Nephron progenitor cell (in vitro differentiated cells): ENCODE data around the gene TCF12.
"Not testable (repeated sequence)": the region's sequence is repeated elsewhere in the genome, so short reads cannot be mapped to it uniquely, and the experiment has no call there.

Experiments
- DNase-seq: peaks from one replicate; pipeline ENCODE4 v3.0.0; 2021
- H3K27ac Mint-ChIP-seq: 2 replicates; pipeline ENCODE4 v1.8.0; 2021; ENCODE audit warnings: mild to moderate bottlenecking, moderate library complexity, mixed read lengths
- H3K27me3 Mint-ChIP-seq: 2 replicates; pipeline ENCODE4 v1.8.0; 2021; ENCODE audit warnings: mild to moderate bottlenecking, low read depth, mixed read lengths; ENCODE audit not compliant: poor library complexity
- H3K36me3 Mint-ChIP-seq: 2 replicates; pipeline ENCODE4 v1.8.0; 2021; ENCODE audit warnings: low read depth, mixed read lengths
- H3K4me1 Mint-ChIP-seq: 2 replicates; pipeline ENCODE4 v1.8.0; 2021; ENCODE audit warnings: mixed read lengths
- H3K4me3 Mint-ChIP-seq: 2 replicates; pipeline ENCODE4 v1.8.0; 2021; ENCODE audit warnings: mild to moderate bottlenecking, moderate library complexity, mixed read lengths
- H3K9me3 Mint-ChIP-seq: 2 replicates; pipeline ENCODE4 v1.8.0; 2021; ENCODE audit warnings: mild to moderate bottlenecking, moderate library complexity, mixed read lengths
- TF ChIP-seq, protein P1 (sequence below): fragments of 200-600 bp; sonication (generic); IDR thresholded peaks from 2 replicates; pipeline ENCODE4 v1.5.0; 2021; ENCODE audit warnings: antibody characterized with exemption

The TCF12 gene

DNA sequence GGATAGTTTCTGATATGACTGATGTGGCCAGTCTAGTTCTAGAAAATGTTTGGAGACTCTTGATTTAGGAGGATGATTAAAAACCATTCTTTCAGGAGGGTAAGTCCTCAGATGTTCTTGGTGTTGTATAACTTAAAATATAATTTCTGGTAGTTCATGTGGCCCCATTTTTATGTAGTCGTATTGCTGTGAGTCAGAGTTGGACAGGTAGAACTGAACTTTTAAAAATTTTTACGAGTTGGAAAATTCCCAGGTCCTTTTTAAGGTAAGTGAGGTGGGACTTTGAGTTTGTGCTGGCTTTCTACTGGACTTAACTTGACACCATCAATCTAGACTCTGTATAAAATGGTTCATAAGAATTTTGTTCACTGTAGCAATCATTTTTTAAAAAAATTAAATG lies 92.3 kb downstream of the TCF12 start:
- Mint-ChIP-seq H3K4me1 (peaks cover 12% of the 10 kb centered on the region), H3K27ac (peak overlapping the region; percentile 39), H3K36me3 (peaks cover 49% of the 10 kb centered on the region), H3K4me3 (no peak overlapping the region), H3K27me3 (no peaks in the 10 kb centered on the region), H3K9me3 (no peaks in the 10 kb centered on the region)
- DNase-seq, result no peak
- TF ChIP-seq, protein P1, sequence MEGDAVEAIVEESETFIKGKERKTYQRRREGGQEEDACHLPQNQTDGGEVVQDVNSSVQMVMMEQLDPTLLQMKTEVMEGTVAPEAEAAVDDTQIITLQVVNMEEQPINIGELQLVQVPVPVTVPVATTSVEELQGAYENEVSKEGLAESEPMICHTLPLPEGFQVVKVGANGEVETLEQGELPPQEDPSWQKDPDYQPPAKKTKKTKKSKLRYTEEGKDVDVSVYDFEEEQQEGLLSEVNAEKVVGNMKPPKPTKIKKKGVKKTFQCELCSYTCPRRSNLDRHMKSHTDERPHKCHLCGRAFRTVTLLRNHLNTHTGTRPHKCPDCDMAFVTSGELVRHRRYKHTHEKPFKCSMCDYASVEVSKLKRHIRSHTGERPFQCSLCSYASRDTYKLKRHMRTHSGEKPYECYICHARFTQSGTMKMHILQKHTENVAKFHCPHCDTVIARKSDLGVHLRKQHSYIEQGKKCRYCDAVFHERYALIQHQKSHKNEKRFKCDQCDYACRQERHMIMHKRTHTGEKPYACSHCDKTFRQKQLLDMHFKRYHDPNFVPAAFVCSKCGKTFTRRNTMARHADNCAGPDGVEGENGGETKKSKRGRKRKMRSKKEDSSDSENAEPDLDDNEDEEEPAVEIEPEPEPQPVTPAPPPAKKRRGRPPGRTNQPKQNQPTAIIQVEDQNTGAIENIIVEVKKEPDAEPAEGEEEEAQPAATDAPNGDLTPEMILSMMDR, result no peak

DNA sequence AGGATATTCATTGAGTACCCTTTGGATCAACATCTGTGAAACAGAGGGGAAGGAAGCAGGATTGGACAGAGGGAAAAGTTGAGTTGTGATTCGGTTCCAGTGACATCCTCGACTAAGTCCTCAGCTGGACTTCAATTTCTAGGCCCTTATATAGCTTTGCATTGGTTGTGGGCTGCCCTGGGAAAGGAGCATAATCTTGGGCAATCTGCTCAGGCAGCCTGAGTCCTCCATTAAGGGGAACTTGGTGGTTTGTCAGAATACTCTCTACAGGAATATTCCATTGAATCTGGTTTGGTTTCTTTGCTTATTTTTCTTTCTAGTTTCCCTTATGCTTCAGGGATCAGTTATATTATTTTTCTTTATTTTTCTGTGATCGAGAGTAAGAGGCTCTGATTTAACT lies 94.1 kb downstream of the TCF12 start:
- Mint-ChIP-seq H3K4me1 (peaks cover 29% of the 10 kb centered on the region), H3K9me3 (no peaks in the 10 kb centered on the region), H3K4me3 (no peak overlapping the region), H3K27ac (peak overlapping the region; percentile 26), H3K36me3 (peaks cover 49% of the 10 kb centered on the region), H3K27me3 (no peaks in the 10 kb centered on the region)
- TF ChIP-seq, protein P1, result no peak
- no peak for DNase-seq

DNA sequence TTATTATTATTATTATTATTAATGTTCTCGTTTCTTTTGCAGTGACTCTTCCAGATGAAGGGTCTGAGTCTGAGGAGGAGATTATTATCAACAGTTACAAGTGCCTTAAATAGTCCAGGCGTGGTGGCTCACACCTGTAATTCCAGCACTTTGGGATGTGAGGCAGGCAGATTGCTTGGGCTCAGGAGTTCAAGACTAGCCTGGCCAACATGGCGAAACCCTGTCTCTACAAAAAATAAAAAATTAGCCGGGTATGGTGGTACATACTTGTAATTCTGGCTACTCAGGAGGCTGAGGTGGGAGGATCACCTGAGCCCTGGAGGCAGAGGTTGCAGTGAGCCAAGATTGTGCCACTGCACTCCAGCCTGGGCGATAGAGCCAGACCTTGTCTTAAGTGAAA lies 96.5 kb downstream of the TCF12 start:
- not testable (repeated sequence) for H3K4me3 Mint-ChIP-seq, H3K9me3 Mint-ChIP-seq, H3K27ac Mint-ChIP-seq, DNase-seq, H3K27me3 Mint-ChIP-seq
- Mint-ChIP-seq H3K36me3 (peaks cover 46% of the 10 kb centered on the region), H3K4me1 (peaks cover 34% of the 10 kb centered on the region)

DNA sequence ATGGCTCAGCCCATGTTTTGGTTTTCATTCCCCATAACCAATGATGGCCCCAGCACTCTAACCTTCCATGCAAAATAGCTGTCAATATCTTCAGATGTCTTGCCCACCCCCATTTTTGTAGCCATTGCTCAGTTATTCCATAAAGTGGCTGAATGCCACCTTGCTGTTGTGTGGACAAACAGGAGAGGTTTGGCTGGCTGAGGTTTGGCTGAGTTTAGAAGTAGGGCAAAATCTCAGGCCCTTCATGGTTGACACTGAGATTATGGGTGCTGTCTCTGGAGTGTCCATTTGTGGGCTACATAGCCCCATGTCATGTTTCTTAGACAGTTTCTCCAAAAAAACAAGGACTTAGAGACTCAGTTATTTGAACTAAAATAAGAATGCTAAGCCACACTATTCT lies 96.9 kb downstream of the TCF12 start:
- peaks cover 47% of the 10 kb centered on the region for H3K36me3 Mint-ChIP-seq
- TF ChIP-seq, protein P1, result no peak
- H3K4me3 Mint-ChIP-seq, result no peak overlapping the region
- no peaks in the 10 kb centered on the region for H3K27me3 Mint-ChIP-seq
- no peaks in the 10 kb centered on the region for H3K9me3 Mint-ChIP-seq
- peaks cover 34% of the 10 kb centered on the region for H3K4me1 Mint-ChIP-seq
- peak overlapping the region; percentile 54 for H3K27ac Mint-ChIP-seq
- DNase-seq, result no peak

DNA sequence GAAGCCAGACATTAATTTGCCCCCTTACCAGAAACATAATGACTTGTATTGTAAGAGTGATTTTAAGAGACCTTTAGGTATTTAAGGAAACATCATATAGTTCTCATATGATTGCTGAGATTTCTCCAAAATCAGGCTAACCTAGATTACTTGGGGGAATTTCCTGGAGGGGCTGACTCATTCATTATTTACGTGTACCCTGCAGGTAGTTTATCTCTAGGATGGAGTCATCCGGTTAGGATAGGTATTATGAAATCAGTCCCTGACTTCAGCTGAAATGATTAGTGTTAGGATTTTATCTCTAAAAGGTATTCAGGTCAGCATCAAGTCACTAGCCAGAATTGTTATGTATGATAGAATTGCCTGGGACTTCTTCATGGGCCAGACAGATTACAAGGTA lies 97.5 kb downstream of the TCF12 start:
- no peak overlapping the region for H3K4me3 Mint-ChIP-seq
- TF ChIP-seq, protein P1, result no peak
- H3K27me3 Mint-ChIP-seq, result no peaks in the 10 kb centered on the region
- peaks cover 47% of the 10 kb centered on the region for H3K36me3 Mint-ChIP-seq
- H3K4me1 Mint-ChIP-seq, result peaks cover 34% of the 10 kb centered on the region
- H3K9me3 Mint-ChIP-seq, result peaks cover 5% of the 10 kb centered on the region
- no peak for DNase-seq
- peak overlapping the region; percentile 54 for H3K27ac Mint-ChIP-seq

DNA sequence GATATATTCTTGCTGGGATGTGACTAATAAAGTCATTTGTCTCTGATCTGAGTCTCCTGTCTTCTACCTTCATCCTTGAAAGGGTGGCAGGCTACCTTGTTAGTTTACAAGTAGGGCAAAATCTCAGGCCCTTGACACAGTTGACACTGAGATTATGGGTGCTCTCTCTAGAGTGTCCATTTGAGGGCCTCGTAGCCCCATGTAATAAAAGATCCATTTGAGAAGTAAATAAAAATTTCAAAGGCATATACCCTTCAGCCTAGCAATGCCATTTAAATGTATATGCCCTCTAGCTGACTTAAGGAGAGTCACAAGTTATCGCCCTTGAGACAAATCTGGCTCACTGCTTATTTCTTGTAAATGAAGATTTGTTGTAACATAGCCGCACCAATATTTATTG lies 98.6 kb downstream of the TCF12 start:
- H3K4me3 Mint-ChIP-seq, result no peak overlapping the region
- H3K36me3 Mint-ChIP-seq, result peaks cover 49% of the 10 kb centered on the region
- no peak for DNase-seq
- peaks cover 34% of the 10 kb centered on the region for H3K4me1 Mint-ChIP-seq
- no peaks in the 10 kb centered on the region for H3K27me3 Mint-ChIP-seq
- H3K9me3 Mint-ChIP-seq, result peaks cover 16% of the 10 kb centered on the region
- TF ChIP-seq, protein P1, result no peak
- no peak overlapping the region for H3K27ac Mint-ChIP-seq
